ENCODE measurements around the gene MLLT6.

GRCh38 chr17:38738686-38739085 lies 33.6 kb downstream of the MLLT6 start:
- TF ChIP-seq POLR2A (IDR thresholded peaks at IDR 0.05) (no peak), CTCF (IDR thresholded peaks at IDR 0.05) (no peak), EP300 (IDR thresholded peaks at IDR 0.05) (no peak)

Data from ovary (tissue), 3 donors.